ENCODE data around the gene FNDC3A. TPM values are rescaled to one million over a fixed set of nuclear protein-coding genes. Genes with fewer than 3 reads are reported as not detected.

The FNDC3A gene
- polyA plus RNA-seq, 1 of the 3 experiments (the other 2 are of a cell fraction): 27.7 TPM

- ChIA-PET CTCF (no interaction called here), POLR2A (no interaction called here)
- Histone ChIP-seq H2AFZ (ENCODE audit: low read depth) (no peak overlapping the region), H3K27ac (ENCODE audit: low read depth in 2 of 2, low read length in 1 of 2) (no peak overlapping the region), H3K4me1 (ENCODE audit: control insufficient read depth in 1 of 2, insufficient read depth in 2 of 2, low read depth in 1 of 2, low read length in 1 of 2) (no peaks in the 10 kb centered on the region; a peak in 1 of 4 replicates), H3K36me3 (replicated peaks in 1 of 2; ENCODE audit: control insufficient read depth in 1 of 2, insufficient read depth in 2 of 2, low read length in 1 of 2) (peaks cover 0 to 80% of the 10 kb centered on the region in 2 experiments), H3K4me3 (ENCODE audit: low read depth in 2 of 2, low read length in 1 of 2) (no peak overlapping the region), H4K20me1 (ENCODE audit: insufficient read depth) (0 out of 2 replicates have a peak, but pooled peaks cover 6% of the 10 kb centered on the region), H3K4me2 (no peak overlapping the region), H3K9ac (no peak overlapping the region), H3K9me3 (peaks cover 6% of the 10 kb centered on the region; the same call in 1 of the 2 replicates), H3K79me2 (ENCODE audit: insufficient read depth) (peaks cover 99% of the 10 kb centered on the region), H3K27me3 (ENCODE audit: insufficient read depth) (no peaks in the 10 kb centered on the region), H3K9me2 (no peaks in the 10 kb centered on the region), H3F3A (replicated peaks; ENCODE audit: insufficient read depth) (peaks cover 5% of the 10 kb centered on the region)
- 98% methylated on average over 3 of the region's 5 CpGs for WGBS (ENCODE audit: low lambda C conversion rate)
- TF ChIP-seq ZBTB33 (IDR thresholded peaks at IDR 0.05; ENCODE audit: borderline replicate concordance, low read depth) (no peak), SIN3A (IDR thresholded peaks at IDR 0.05; ENCODE audit: borderline replicate concordance, low read depth, low read length) (no peak), ELF1 (IDR thresholded peaks at IDR 0.05) (no peak), GABPA (IDR thresholded peaks at IDR 0.05; ENCODE audit: low read depth) (no peak), FOXJ3 (CRISPR knock-in tag; IDR thresholded peaks at IDR 0.05) (no peak), FOXM1 (IDR thresholded peaks at IDR 0.05; ENCODE audit: low read depth) (no peak), POLR2AphosphoS5 (IDR thresholded peaks at IDR 0.05; ENCODE audit: low read depth, low read length) (no peak), GATA2 (CRISPR knock-in tag; IDR thresholded peaks at IDR 0.05) (no peak), IRF3 (IDR thresholded peaks at IDR 0.05; ENCODE audit: low read depth, low read length) (no peak)
- no peak for DNase-seq
Observed at GRCh38 chr13:48998641-48999292, 23.1 kb downstream of the FNDC3A start.

GRCh38 chr13:49000247-49000646 is 24.5 kb downstream of the FNDC3A start:
- ChIA-PET POLR2A (no interaction called here), CTCF (no interaction called here)
- H4K20me1 ChIP-seq (ENCODE audit: insufficient read depth): peaks cover 1% of the 10 kb centered on the region; the same call in 1 of the 2 replicates
- TF ChIP-seq CTCF (IDR thresholded peaks at IDR 0.05) (no peak), JUND (IDR thresholded peaks at IDR 0.05) (no peak), EP300 (IDR thresholded peaks at IDR 0.05; ENCODE audit: borderline replicate concordance in 1 of 2, low read depth in 1 of 2, low read length in 1 of 2) (no peak), GATA2 (CRISPR knock-in tag; IDR thresholded peaks at IDR 0.05) (no peak), GABPA (IDR thresholded peaks at IDR 0.05; ENCODE audit: low read depth) (no peak), TEAD4 (IDR thresholded peaks at IDR 0.05; ENCODE audit: borderline replicate concordance, insufficient read depth) (no peak), SMC3 (IDR thresholded peaks at IDR 0.05; ENCODE audit: low read depth, low read length) (no peak), REST (IDR thresholded peaks at IDR 0.05; ENCODE audit: low read depth, low read length) (no peak)
- no peak overlapping the region for H3K4me3 ChIP-seq (ENCODE audit: low read depth in 2 of 2, low read length in 1 of 2)
- no peak overlapping the region for H3K9ac ChIP-seq
- no peak overlapping the region for H2AFZ ChIP-seq (ENCODE audit: low read depth)
- H3K4me1 ChIP-seq (ENCODE audit: control insufficient read depth in 1 of 2, insufficient read depth in 2 of 2, low read depth in 1 of 2, low read length in 1 of 2): no peaks in the 10 kb centered on the region; a peak in 1 of 4 replicates
- no peak overlapping the region for H3K4me2 ChIP-seq
- peaks cover 0 to 78% of the 10 kb centered on the region in 2 experiments for H3K36me3 ChIP-seq (replicated peaks in 1 of 2; ENCODE audit: control insufficient read depth in 1 of 2, insufficient read depth in 2 of 2, low read length in 1 of 2)
- no peak overlapping the region for H3K27ac ChIP-seq (ENCODE audit: low read depth in 2 of 2, low read length in 1 of 2)
- peaks cover 5% of the 10 kb centered on the region for H3F3A ChIP-seq (replicated peaks; ENCODE audit: insufficient read depth)
- DNase-seq: no peak
- 100% methylated on average over 1 of the region's 1 CpG for WGBS (ENCODE audit: low lambda C conversion rate)
- H3K9me2 ChIP-seq: 0 out of 2 replicates have a peak, but pooled peaks cover 1% of the 10 kb centered on the region
- peaks cover 99% of the 10 kb centered on the region for H3K79me2 ChIP-seq (ENCODE audit: insufficient read depth)
- H3K27me3 ChIP-seq (ENCODE audit: insufficient read depth): no peaks in the 10 kb centered on the region
- peaks cover 6% of the 10 kb centered on the region; the same call in 1 of the 2 replicates for H3K9me3 ChIP-seq

Data from SK-N-SH (cell line).